ENCODE data around the gene CLCN3. TPM values are rescaled to one million over a fixed set of nuclear protein-coding genes. Genes with fewer than 3 reads are reported as not detected.
"Not testable (repeated sequence)": the region's sequence is repeated elsewhere in the genome, so short reads cannot be mapped to it uniquely, and the experiment has no call there.

CLCN3 gene
- total RNA-seq, 1 donor from 2014 or later: 57.4 TPM

- H3K27ac Mint-ChIP-seq: no peak overlapping the region
- peaks cover 2% of the 10 kb centered on the region for H3K27me3 Mint-ChIP-seq (ENCODE audit: low read depth)
- DNase-seq (ENCODE audit: low spot score in 2 of 2, unreplicated experiment in 2 of 2): no peak
- H3K9me3 Mint-ChIP-seq: no peaks in the 10 kb centered on the region
- H3K4me1 Mint-ChIP-seq: peaks cover 9% of the 10 kb centered on the region
- no peak for TF ChIP-seq CTCF (IDR thresholded peaks at IDR 0.05; ENCODE audit: unreplicated experiment)
- H3K36me3 Mint-ChIP-seq: no peaks in the 10 kb centered on the region
- no peak overlapping the region for H3K4me3 Mint-ChIP-seq
These were observed 141.5 kb downstream of the CLCN3 start for GRCh38 chr4:169761846-169762245.

- Mint-ChIP-seq H3K9me3 (no peaks in the 10 kb centered on the region), H3K27ac (peak overlapping the region; percentile 12), H3K27me3 (ENCODE audit: low read depth) (no peaks in the 10 kb centered on the region), H3K4me3 (no peak overlapping the region), H3K4me1 (peaks cover 10% of the 10 kb centered on the region), H3K36me3 (no peaks in the 10 kb centered on the region)
- no peak for DNase-seq (ENCODE audit: low spot score in 2 of 2, unreplicated experiment in 2 of 2)
- TF ChIP-seq CTCF (IDR thresholded peaks at IDR 0.05; ENCODE audit: unreplicated experiment): no peak
These were observed 145.5 kb downstream of the CLCN3 start for GRCh38 chr4:169765835-169766234.

GRCh38 chr4:169766741-169767140, 146.4 kb downstream of the CLCN3 start:
- DNase-seq (ENCODE audit: low spot score in 2 of 2, unreplicated experiment in 2 of 2): no peak
- Mint-ChIP-seq H3K4me1 (peaks cover 11% of the 10 kb centered on the region), H3K36me3 (no peaks in the 10 kb centered on the region), H3K4me3 (no peak overlapping the region), H3K27ac (no peak overlapping the region), H3K9me3 (no peaks in the 10 kb centered on the region), H3K27me3 (ENCODE audit: low read depth) (no peaks in the 10 kb centered on the region)
- no peak for TF ChIP-seq CTCF (IDR thresholded peaks at IDR 0.05; ENCODE audit: unreplicated experiment)

- Mint-ChIP-seq H3K4me1 (peaks cover 8% of the 10 kb centered on the region), H3K9me3 (no peaks in the 10 kb centered on the region), H3K27me3 (ENCODE audit: low read depth) (no peaks in the 10 kb centered on the region), H3K36me3 (no peaks in the 10 kb centered on the region), H3K4me3 (no peak overlapping the region), H3K27ac (no peak overlapping the region)
- DNase-seq (ENCODE audit: low spot score in 2 of 2, unreplicated experiment in 2 of 2): no peak
- TF ChIP-seq CTCF (IDR thresholded peaks at IDR 0.05; ENCODE audit: unreplicated experiment): no peak
These were observed 148.0 kb downstream of the CLCN3 start for GRCh38 chr4:169768385-169768784.

GRCh38 chr4:169770416-169770815, 150.0 kb downstream of the CLCN3 start:
- TF ChIP-seq CTCF (IDR thresholded peaks at IDR 0.05; ENCODE audit: unreplicated experiment): no peak
- DNase-seq (ENCODE audit: low spot score in 2 of 2, unreplicated experiment in 2 of 2): no peak
- Mint-ChIP-seq H3K36me3 (no peaks in the 10 kb centered on the region), H3K27me3 (ENCODE audit: low read depth) (no peaks in the 10 kb centered on the region), H3K4me3 (no peak overlapping the region), H3K9me3 (no peaks in the 10 kb centered on the region), H3K27ac (no peak overlapping the region), H3K4me1 (peaks cover 8% of the 10 kb centered on the region)

GRCh38 chr4:169771556-169772080, 151.2 kb downstream of the CLCN3 start:
- H3K27ac Mint-ChIP-seq; H3K36me3 Mint-ChIP-seq; H3K4me3 Mint-ChIP-seq; DNase-seq (ENCODE audit: low spot score in 2 of 2, unreplicated experiment in 2 of 2); H3K9me3 Mint-ChIP-seq; H3K4me1 Mint-ChIP-seq; H3K27me3 Mint-ChIP-seq (ENCODE audit: low read depth): not testable (repeated sequence)

Other genes starting within 250 kb of the CLCN3 start
- gene NEK1, start 8.0 kb upstream of the CLCN3 start, total RNA-seq: 19.0 to 21.3 TPM (median 20.3 TPM) in 3 replicates
- 27.0 to 31.2 TPM (median 28.4 TPM) in 3 replicates for gene HPF1, start 137.4 kb downstream of the CLCN3 start, total RNA-seq